ENCODE results near the gene BAIAP2. TPM values are rescaled to one million over a fixed set of nuclear protein-coding genes. Genes with fewer than 3 reads are reported as not detected.

Gene BAIAP2
- total and polyA plus RNA-seq, 2 donors from 2014 or later: 44.5 to 45.8 TPM

DNA sequence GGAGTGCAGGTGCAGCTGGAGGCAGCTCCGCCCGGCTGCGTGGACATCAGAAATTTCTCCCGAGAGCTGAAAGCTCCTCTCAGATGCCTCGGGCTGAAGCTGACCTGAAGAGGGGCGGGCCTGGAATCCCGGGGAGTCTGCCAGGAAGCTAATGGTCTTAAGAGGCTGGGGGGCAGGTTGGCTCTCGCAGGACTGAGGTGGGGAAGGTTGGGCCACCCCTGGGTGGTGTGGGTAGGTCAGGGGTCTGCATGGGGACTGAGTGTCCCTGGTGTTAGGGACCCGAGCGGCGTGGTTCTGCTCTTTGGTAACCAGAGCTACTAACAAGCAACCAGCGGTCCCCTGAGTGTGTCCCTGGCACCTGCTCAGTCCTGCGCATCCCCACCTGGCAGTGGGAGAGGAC, 39.8 kb upstream of the BAIAP2 start:
- Histone ChIP-seq H3K4me3 (ENCODE audit: low read length in 3 of 3) (no peak overlapping the region), H3K27ac (ENCODE audit: low read depth in 2 of 2, low read length in 2 of 2) (no peak overlapping the region), H3K27me3 (ENCODE audit: control insufficient read depth, insufficient read depth, low read length) (no peaks in the 10 kb centered on the region), H3K4me1 (ENCODE audit: control insufficient read depth in 2 of 3, insufficient read depth in 2 of 3, low read depth in 1 of 3, low read length in 3 of 3) (peaks cover 0 to 17% (median 0%) of the 10 kb centered on the region in 3 donors), H3K36me3 (ENCODE audit: control insufficient read depth in 2 of 3, insufficient read depth in 3 of 3, low read length in 3 of 3) (peaks cover 0 to 24% (median 7%) of the 10 kb centered on the region in 3 donors), H3K9ac (ENCODE audit: low read length in 3 of 3) (no peak overlapping the region), H3K9me3 (ENCODE audit: control insufficient read depth in 2 of 3, insufficient read depth in 1 of 3, low read length in 3 of 3) (no peaks in the 10 kb centered on the region)
- FAIRE-seq (no peak), DNase-seq (peak in 1 of 5 donors; percentile 69)
- intact Hi-C loops (cut with DNase I): no loop called here
- TF ChIP-seq CTCF (IDR thresholded peaks at IDR 0.05; ENCODE audit: borderline replicate concordance, extremely low read depth, insufficient read depth): no peak

- H3K9ac ChIP-seq (ENCODE audit: low read length in 3 of 3): no peak overlapping the region
- H3K36me3 ChIP-seq (ENCODE audit: control insufficient read depth in 2 of 3, insufficient read depth in 3 of 3, low read length in 3 of 3): peaks cover 0 to 24% (median 7%) of the 10 kb centered on the region in 3 donors
- no peak for FAIRE-seq
- H3K9me3 ChIP-seq (ENCODE audit: control insufficient read depth in 2 of 3, insufficient read depth in 1 of 3, low read length in 3 of 3): no peaks in the 10 kb centered on the region
- intact Hi-C loops (cut with DNase I): no loop called here
- H3K4me3 ChIP-seq (ENCODE audit: low read length in 3 of 3): no peak overlapping the region
- no peak overlapping the region for H3K27ac ChIP-seq (ENCODE audit: low read depth in 2 of 2, low read length in 2 of 2)
- DNase-seq: peak in 1 of 5 donors; percentile 70
- H3K27me3 ChIP-seq (ENCODE audit: control insufficient read depth, insufficient read depth, low read length): no peaks in the 10 kb centered on the region
- H3K4me1 ChIP-seq (ENCODE audit: control insufficient read depth in 2 of 3, insufficient read depth in 2 of 3, low read depth in 1 of 3, low read length in 3 of 3): peaks cover 0 to 17% (median 0%) of the 10 kb centered on the region in 3 donors
- no peak for TF ChIP-seq CTCF (IDR thresholded peaks at IDR 0.05; ENCODE audit: borderline replicate concordance, extremely low read depth, insufficient read depth)
These were observed 38.3 kb upstream of the BAIAP2 start for GRCh38 chr17:80996422-80997305.

- Histone ChIP-seq H3K4me1 (ENCODE audit: control insufficient read depth in 2 of 3, insufficient read depth in 2 of 3, low read depth in 1 of 3, low read length in 3 of 3) (peaks cover 0 to 19% (median 4%) of the 10 kb centered on the region in 3 donors), H3K36me3 (ENCODE audit: control insufficient read depth in 2 of 3, insufficient read depth in 3 of 3, low read length in 3 of 3) (peaks cover 0 to 24% (median 7%) of the 10 kb centered on the region in 3 donors), H3K27ac (ENCODE audit: low read depth in 2 of 2, low read length in 2 of 2) (no peak overlapping the region), H3K27me3 (ENCODE audit: control insufficient read depth, insufficient read depth, low read length) (no peaks in the 10 kb centered on the region), H3K4me3 (ENCODE audit: low read length in 3 of 3) (no peak overlapping the region), H3K9ac (ENCODE audit: low read length in 3 of 3) (no peak overlapping the region), H3K9me3 (ENCODE audit: control insufficient read depth in 2 of 3, insufficient read depth in 1 of 3, low read length in 3 of 3) (no peaks in the 10 kb centered on the region)
- no peak for FAIRE-seq
- no peak for TF ChIP-seq CTCF (IDR thresholded peaks at IDR 0.05; ENCODE audit: borderline replicate concordance, extremely low read depth, insufficient read depth)
- DNase-seq: peak in 1 of 5 donors; percentile 73
- intact Hi-C loops (cut with DNase I): no loop called here
These were observed 37.4 kb upstream of the BAIAP2 start for GRCh38 chr17:80997424-80998117.

Data from kidney (tissue), 14 donors.